Uterus (tissue), 4 donors: ENCODE results near the gene VRK1. TPM values are rescaled to one million over a fixed set of nuclear protein-coding genes. Genes with fewer than 3 reads are reported as not detected.
"Not testable (repeated sequence)": the region's sequence is repeated elsewhere in the genome, so short reads cannot be mapped to it uniquely, and the experiment has no call there.

Experiments
- DNase-seq, 2 donors: peaks; one replicate each; pipeline ENCODE4 v3.0.0-alpha.2; 2019 to 2020
- H3K27ac ChIP-seq, 2 donors: fragments of 200-600 bp; sonication (generic); 1 replicate in 1 of 2; 2 replicates in 1 of 2; pipeline ENCODE4 v1.5.1; 2016 to 2018
- H3K27me3 ChIP-seq, 2 donors: fragments of 200-600 bp; sonication (generic); one replicate each; pipeline ENCODE4 v1.5.1; 2018 to 2019; ENCODE audit warnings: control low read depth in 1 of 2
- H3K36me3 ChIP-seq, 2 donors: fragments of 200-600 bp; sonication (generic); one replicate each; pipeline ENCODE4 v1.5.1; 2019; ENCODE audit warnings: control low read depth in 1 of 2
- H3K4me1 ChIP-seq, 2 donors: fragments of 200-600 bp; sonication (generic); one replicate each; pipeline ENCODE4 v1.5.1; 2018 to 2019; ENCODE audit warnings: control low read depth in 1 of 2
- H3K4me3 ChIP-seq, 2 donors: fragments of 200-600 bp; sonication (generic); 1 replicate in 1 of 2; 2 replicates in 1 of 2; pipeline ENCODE4 v1.5.1; 2018 to 2019; ENCODE audit warnings: mild to moderate bottlenecking in 1 of 2
- H3K9me3 ChIP-seq, 2 donors: fragments of 200-600 bp; sonication (generic); one replicate each; pipeline ENCODE4 v1.5.1; 2019; ENCODE audit warnings: control low read depth in 1 of 2
- POLR2A ChIP-seq, 2 donors: fragments of 450-650 bp; IDR thresholded peaks; one replicate each; pipeline ENCODE4 v1.6.1; 2016; ENCODE audit warnings: antibody characterized with exemption in 2 of 2, mild to moderate bottlenecking in 1 of 2, moderate library complexity in 1 of 2
- intact Hi-C: fragments of 100-400 bp; cut with DNase I; formaldehyde crosslinking; loops from one replicate; pipeline ENCODE4 v1.15.1; 2023; ENCODE audit warnings: low total_unique reads
- total RNA-seq, 4 donors: library from RNA; depleted of rRNA in 3 of 4; stranded (reverse); fragments of >200 nt in 3 of 4; gene quantifications; one replicate each; pipeline versions ENCODE4 v1.1.0 to v1.2.4, GENCODE V29; 2014 to 2023
- TF ChIP-seq, protein P1 (sequence below), 4 experiments: fragments of 200-600 bp in 2 of 4; fragments of 450-650 bp in 2 of 4; sonication (generic) in 2 of 4; IDR thresholded peaks; one replicate each; pipeline ENCODE4 v1.5.1; 2016 to 2019; ENCODE audit warnings: antibody characterized with exemption in 4 of 4, mild to moderate bottlenecking in 2 of 4, moderate library complexity in 1 of 4
- donor health status: DM: yes; HTN: yes; CAD: no.

Gene VRK1
- total RNA-seq, 4 donors from 2014 or later: 21.0 to 54.5 (median 37.1) TPM

DNA sequence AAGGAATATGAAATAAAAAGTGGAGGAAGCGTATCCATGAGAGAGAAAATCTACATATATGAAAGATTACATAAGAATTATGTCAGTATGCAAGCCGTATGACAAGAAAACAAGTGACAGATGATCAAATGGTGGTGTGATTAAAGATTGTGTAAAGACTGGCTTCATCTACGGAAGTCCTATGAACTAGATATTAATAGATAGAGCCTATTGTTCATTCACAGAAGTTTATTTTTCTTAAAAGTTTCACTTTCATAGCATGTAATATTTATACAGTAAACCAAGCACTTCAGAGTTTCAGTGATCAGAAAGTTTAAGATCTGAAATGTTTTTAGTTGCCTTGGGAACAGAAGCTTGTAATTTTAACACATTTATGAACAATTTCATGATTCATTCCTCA is 84.5 kb downstream of the VRK1 start:
- no peaks in the 10 kb centered on the region for H3K9me3 ChIP-seq
- no peak overlapping the region for H3K27ac ChIP-seq
- H3K4me3 ChIP-seq: no peak overlapping the region
- intact Hi-C loops: no loop called here
- H3K36me3 ChIP-seq: no peaks in the 10 kb centered on the region
- no peak for DNase-seq
- no peaks in the 10 kb centered on the region for H3K4me1 ChIP-seq
- H3K27me3 ChIP-seq: no peaks in the 10 kb centered on the region
- no peak for TF ChIP-seq POLR2A (IDR thresholded peaks at IDR 0.05)
- TF ChIP-seq, protein P1, sequence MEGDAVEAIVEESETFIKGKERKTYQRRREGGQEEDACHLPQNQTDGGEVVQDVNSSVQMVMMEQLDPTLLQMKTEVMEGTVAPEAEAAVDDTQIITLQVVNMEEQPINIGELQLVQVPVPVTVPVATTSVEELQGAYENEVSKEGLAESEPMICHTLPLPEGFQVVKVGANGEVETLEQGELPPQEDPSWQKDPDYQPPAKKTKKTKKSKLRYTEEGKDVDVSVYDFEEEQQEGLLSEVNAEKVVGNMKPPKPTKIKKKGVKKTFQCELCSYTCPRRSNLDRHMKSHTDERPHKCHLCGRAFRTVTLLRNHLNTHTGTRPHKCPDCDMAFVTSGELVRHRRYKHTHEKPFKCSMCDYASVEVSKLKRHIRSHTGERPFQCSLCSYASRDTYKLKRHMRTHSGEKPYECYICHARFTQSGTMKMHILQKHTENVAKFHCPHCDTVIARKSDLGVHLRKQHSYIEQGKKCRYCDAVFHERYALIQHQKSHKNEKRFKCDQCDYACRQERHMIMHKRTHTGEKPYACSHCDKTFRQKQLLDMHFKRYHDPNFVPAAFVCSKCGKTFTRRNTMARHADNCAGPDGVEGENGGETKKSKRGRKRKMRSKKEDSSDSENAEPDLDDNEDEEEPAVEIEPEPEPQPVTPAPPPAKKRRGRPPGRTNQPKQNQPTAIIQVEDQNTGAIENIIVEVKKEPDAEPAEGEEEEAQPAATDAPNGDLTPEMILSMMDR (IDR thresholded peaks at IDR 0.05): no peak

DNA sequence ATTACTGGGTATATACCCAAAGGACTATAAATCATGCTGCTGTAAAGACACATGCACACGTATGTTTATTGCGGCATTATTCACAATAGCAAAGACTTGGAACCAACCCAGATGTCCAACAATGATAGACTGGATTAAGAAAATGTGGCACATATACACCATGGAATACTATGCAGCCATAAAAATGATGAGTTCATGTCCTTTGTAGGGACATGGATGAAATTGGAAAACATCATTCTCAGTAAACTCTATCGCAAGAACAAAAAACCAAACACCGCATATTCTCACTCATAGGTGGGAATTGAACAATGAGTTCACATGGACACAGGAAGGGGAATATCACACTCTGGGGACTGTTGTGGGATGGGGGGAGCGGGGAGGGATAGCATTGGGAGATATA is 86.8 kb downstream of the VRK1 start:
- H3K27ac ChIP-seq, H3K4me3 ChIP-seq, intact Hi-C loops, H3K27me3 ChIP-seq, H3K9me3 ChIP-seq, DNase-seq, H3K4me1 ChIP-seq, H3K36me3 ChIP-seq: not testable (repeated sequence)

DNA sequence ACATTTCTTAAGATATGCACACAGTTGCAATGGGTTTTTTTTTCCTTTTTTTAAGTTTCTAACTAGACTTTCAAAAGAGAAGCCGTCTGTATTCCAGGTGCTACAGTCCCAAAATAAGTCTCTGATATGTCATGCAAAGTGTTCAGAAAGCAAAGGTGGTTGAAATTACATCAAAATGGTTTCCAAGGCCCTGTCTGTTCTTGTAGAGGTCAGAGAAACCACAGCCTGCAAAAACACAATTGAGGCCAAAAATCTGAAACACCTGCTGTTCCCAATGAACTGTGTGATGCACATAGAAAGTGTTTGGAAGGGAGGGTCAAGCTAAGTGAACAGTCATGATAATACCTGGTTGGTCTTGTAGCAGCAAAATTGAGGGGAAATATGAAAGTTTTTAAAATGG is 91.0 kb downstream of the VRK1 start:
- no peak for DNase-seq
- no peaks in the 10 kb centered on the region for H3K36me3 ChIP-seq
- no peak overlapping the region for H3K4me3 ChIP-seq
- no peaks in the 10 kb centered on the region for H3K9me3 ChIP-seq
- intact Hi-C loops: no loop called here
- no peaks in the 10 kb centered on the region for H3K27me3 ChIP-seq
- no peaks in the 10 kb centered on the region for H3K4me1 ChIP-seq
- no peak overlapping the region for H3K27ac ChIP-seq
- TF ChIP-seq, protein P1 (IDR thresholded peaks at IDR 0.05): no peak
- no peak for TF ChIP-seq POLR2A (IDR thresholded peaks at IDR 0.05)

DNA sequence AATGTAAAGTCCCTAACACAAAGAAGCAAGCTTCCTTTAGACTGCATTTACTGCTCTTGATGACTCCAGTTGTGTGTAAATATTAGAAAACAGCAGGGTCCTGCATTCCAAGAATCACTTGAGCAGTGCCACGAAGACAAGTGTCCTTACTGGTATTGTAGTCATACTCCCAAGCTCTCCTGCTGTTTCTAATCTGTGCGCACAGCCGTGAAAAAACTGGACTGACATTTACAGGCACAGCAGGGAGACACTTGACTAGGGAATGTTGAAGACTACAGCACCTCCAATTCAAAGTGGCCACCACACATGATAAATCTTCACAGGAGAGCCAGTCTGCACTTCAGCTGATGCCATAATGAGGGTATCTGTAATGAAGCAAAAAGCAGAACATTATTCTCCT is 91.4 kb downstream of the VRK1 start:
- TF ChIP-seq, protein P1 (IDR thresholded peaks at IDR 0.05): no peak
- no peak for TF ChIP-seq POLR2A (IDR thresholded peaks at IDR 0.05)
- intact Hi-C loops: no loop called here

GRCh38 chr14:96889091-96889490 is 91.9 kb downstream of the VRK1 start:
- H3K4me3 ChIP-seq: no peak overlapping the region
- no peaks in the 10 kb centered on the region for H3K27me3 ChIP-seq
- no peak overlapping the region for H3K27ac ChIP-seq
- TF ChIP-seq, protein P1 (IDR thresholded peaks at IDR 0.05): no peak
- no peak for TF ChIP-seq POLR2A (IDR thresholded peaks at IDR 0.05)
- H3K36me3 ChIP-seq: no peaks in the 10 kb centered on the region
- H3K4me1 ChIP-seq: no peaks in the 10 kb centered on the region
- intact Hi-C loops: no loop called here
- no peak for DNase-seq
- no peaks in the 10 kb centered on the region for H3K9me3 ChIP-seq

More for the DNA sequence above, 91.4 kb downstream of the VRK1 start:
- Histone ChIP-seq H3K9me3 (no peaks in the 10 kb centered on the region), H3K4me1 (no peaks in the 10 kb centered on the region), H3K27me3 (no peaks in the 10 kb centered on the region), H3K36me3 (no peaks in the 10 kb centered on the region), H3K4me3 (no peak overlapping the region), H3K27ac (no peak overlapping the region)
- no peak for DNase-seq

DNA sequence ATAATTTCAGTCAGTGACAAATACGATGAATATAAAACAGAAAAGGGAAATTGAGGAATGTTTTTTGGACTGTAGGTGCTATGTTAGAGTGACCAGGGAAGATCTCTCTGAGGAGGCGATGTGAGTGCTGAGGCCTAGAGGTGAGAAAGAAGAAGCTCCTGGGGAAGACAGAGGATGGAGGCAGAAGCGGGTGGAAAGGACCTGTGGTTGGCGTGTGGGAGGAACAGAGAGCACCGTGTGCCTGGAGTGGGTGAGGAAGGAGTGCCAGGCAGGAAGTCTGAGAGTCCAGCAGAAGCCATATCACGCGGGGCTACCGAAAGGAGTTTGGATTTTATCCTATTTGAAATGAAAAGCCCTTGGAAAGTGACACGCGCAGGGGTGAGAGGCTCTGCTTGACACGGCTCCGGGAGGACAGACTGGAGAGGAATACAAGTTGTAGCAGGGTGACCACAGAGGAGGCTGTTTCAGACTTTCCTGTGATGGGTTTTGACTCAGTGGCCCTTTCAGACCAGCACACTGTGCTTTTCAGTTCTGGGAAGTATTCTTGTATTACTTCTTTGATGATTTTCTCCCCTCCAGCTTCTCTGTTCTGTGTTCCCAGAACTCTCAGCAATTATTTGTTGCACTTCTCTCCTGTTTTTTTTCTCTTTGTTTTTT is 96.9 kb downstream of the VRK1 start:
- H3K4me3 ChIP-seq: no peak overlapping the region
- intact Hi-C loops: no loop called here

More for the DNA sequence above, 96.9 kb downstream of the VRK1 start:
- Histone ChIP-seq H3K4me1 (no peaks in the 10 kb centered on the region), H3K36me3 (no peaks in the 10 kb centered on the region), H3K27ac (no peak overlapping the region), H3K9me3 (no peaks in the 10 kb centered on the region), H3K27me3 (no peaks in the 10 kb centered on the region)
- TF ChIP-seq, protein P1 (IDR thresholded peaks at IDR 0.05): no peak
- TF ChIP-seq POLR2A (IDR thresholded peaks at IDR 0.05): no peak
- no peak for DNase-seq
